Panc1 (cell line): ENCODE data around the gene SCGB1D4.

Source experiments
- POLR2AphosphoS5 ChIP-seq: IDR thresholded peaks from 2 replicates; pipeline ENCODE4 v1.6.1; 2012; ENCODE audit warnings: mild to moderate bottlenecking, low read depth, low read length, moderate library complexity
- TCF7L2 ChIP-seq: IDR thresholded peaks from 2 replicates; pipeline ENCODE4 v1.6.1; 2011; ENCODE audit warnings: mild to moderate bottlenecking, low read depth, low read length, inconsistent platforms
- TF ChIP-seq, protein P1 (sequence below): fragments of 450-650 bp; IDR thresholded peaks from 2 replicates; pipeline ENCODE4 v1.5.1; 2017; ENCODE audit warnings: mild to moderate bottlenecking
- TF ChIP-seq, protein P2 (sequence below), 2 experiments: IDR thresholded peaks; 2 replicates each; pipeline ENCODE4 v1.6.1; 2011 to 2012; ENCODE audit warnings: low read depth in 2 of 2, control low read depth in 1 of 2, low read length in 1 of 2, mild to moderate bottlenecking in 1 of 2, moderate library complexity in 1 of 2; ENCODE audit not compliant: insufficient read depth in 1 of 2

DNA sequence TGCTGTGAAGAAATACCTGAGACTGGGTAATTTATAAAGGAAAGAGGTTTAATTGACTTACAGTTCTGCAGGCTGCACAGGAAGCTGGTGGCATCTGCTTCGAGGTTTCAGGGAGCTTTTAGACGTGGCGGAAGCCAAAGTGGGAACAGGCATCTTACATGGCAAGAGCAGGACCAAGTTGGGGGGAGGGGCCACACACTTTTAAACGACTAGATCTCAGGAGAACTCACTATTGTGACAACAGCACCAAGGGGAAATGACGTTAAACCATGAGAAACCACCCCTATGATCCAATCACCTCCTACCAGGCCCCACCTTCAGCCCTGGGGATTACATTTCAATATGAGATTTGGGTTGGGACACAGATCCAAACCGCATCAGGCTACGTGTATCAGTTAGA is 11.1 kb upstream of the SCGB1D4 start:
- TF ChIP-seq TCF7L2: no peak
- TF ChIP-seq, protein P1, sequence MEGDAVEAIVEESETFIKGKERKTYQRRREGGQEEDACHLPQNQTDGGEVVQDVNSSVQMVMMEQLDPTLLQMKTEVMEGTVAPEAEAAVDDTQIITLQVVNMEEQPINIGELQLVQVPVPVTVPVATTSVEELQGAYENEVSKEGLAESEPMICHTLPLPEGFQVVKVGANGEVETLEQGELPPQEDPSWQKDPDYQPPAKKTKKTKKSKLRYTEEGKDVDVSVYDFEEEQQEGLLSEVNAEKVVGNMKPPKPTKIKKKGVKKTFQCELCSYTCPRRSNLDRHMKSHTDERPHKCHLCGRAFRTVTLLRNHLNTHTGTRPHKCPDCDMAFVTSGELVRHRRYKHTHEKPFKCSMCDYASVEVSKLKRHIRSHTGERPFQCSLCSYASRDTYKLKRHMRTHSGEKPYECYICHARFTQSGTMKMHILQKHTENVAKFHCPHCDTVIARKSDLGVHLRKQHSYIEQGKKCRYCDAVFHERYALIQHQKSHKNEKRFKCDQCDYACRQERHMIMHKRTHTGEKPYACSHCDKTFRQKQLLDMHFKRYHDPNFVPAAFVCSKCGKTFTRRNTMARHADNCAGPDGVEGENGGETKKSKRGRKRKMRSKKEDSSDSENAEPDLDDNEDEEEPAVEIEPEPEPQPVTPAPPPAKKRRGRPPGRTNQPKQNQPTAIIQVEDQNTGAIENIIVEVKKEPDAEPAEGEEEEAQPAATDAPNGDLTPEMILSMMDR: no peak
- TF ChIP-seq, protein P2, sequence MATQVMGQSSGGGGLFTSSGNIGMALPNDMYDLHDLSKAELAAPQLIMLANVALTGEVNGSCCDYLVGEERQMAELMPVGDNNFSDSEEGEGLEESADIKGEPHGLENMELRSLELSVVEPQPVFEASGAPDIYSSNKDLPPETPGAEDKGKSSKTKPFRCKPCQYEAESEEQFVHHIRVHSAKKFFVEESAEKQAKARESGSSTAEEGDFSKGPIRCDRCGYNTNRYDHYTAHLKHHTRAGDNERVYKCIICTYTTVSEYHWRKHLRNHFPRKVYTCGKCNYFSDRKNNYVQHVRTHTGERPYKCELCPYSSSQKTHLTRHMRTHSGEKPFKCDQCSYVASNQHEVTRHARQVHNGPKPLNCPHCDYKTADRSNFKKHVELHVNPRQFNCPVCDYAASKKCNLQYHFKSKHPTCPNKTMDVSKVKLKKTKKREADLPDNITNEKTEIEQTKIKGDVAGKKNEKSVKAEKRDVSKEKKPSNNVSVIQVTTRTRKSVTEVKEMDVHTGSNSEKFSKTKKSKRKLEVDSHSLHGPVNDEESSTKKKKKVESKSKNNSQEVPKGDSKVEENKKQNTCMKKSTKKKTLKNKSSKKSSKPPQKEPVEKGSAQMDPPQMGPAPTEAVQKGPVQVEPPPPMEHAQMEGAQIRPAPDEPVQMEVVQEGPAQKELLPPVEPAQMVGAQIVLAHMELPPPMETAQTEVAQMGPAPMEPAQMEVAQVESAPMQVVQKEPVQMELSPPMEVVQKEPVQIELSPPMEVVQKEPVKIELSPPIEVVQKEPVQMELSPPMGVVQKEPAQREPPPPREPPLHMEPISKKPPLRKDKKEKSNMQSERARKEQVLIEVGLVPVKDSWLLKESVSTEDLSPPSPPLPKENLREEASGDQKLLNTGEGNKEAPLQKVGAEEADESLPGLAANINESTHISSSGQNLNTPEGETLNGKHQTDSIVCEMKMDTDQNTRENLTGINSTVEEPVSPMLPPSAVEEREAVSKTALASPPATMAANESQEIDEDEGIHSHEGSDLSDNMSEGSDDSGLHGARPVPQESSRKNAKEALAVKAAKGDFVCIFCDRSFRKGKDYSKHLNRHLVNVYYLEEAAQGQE (IDR thresholded peaks at IDR 0.05; ENCODE audit: insufficient read depth in 1 of 2, low read depth in 2 of 2, low read length in 1 of 2): no peak
- no peak for TF ChIP-seq POLR2AphosphoS5
